ENCODE data around the gene PSMA6. TPM values are rescaled to one million over a fixed set of nuclear protein-coding genes. Genes with fewer than 3 reads are reported as not detected.
"Not testable (repeated sequence)": the region's sequence is repeated elsewhere in the genome, so short reads cannot be mapped to it uniquely, and the experiment has no call there.

Gene PSMA6
- total RNA-seq, 1 experiment from 2014 or later, result 392 TPM

GRCh38 chr14:35344107-35344807, 52.1 kb downstream of the PSMA6 start:
- ChIA-PET POLR2A (ENCODE audit: low non-redundant PET) (no interaction called here), CTCF (no interaction called here)
- no peak for DNase-seq (ENCODE audit: low spot score)
- no TSS peak for BruUV-seq (replicated peaks)
- H3K4me3 ChIP-seq (ENCODE audit: low read depth, low read length, poor library complexity, severe bottlenecking), result no peak overlapping the region
- no peak overlapping the region for H3K27ac ChIP-seq (ENCODE audit: low read depth, low read length, poor library complexity, severe bottlenecking)
- no peaks in the 10 kb centered on the region for H3K9me3 ChIP-seq (ENCODE audit: low read depth, low read length, poor library complexity, severe bottlenecking)
- intact Hi-C loops (cut with micrococcal nuclease; ENCODE audit: unreplicated experiment), result no loop called here
- peaks cover 15% of the 10 kb centered on the region for H3K4me1 ChIP-seq (ENCODE audit: insufficient read depth, low read length, poor library complexity, severe bottlenecking)
- TF ChIP-seq EZH2 (IDR thresholded peaks at IDR 0.05; ENCODE audit: borderline replicate concordance, low read depth, low read length, poor library complexity, severe bottlenecking), result no peak
- TF ChIP-seq CTCF (conservative IDR thresholded peaks at IDR 0.05; ENCODE audit: low read depth, low read length), result no peak
- no peaks in the 10 kb centered on the region for H3K36me3 ChIP-seq (ENCODE audit: insufficient read depth, low read length, poor library complexity, severe bottlenecking)
- H3K27me3 ChIP-seq (replicated peaks; ENCODE audit: insufficient read depth, low read depth, low read length, poor library complexity), result no peaks in the 10 kb centered on the region

GRCh38 chr14:35346738-35347322, 54.6 kb downstream of the PSMA6 start:
- H3K4me3 ChIP-seq (ENCODE audit: low read depth, low read length, poor library complexity, severe bottlenecking), result no peak overlapping the region
- peaks cover 7% of the 10 kb centered on the region for H3K4me1 ChIP-seq (ENCODE audit: insufficient read depth, low read length, poor library complexity, severe bottlenecking)
- H3K27ac ChIP-seq (ENCODE audit: low read depth, low read length, poor library complexity, severe bottlenecking), result no peak overlapping the region
- ChIA-PET POLR2A (ENCODE audit: low non-redundant PET) (no interaction called here), CTCF (no interaction called here)
- H3K36me3 ChIP-seq (ENCODE audit: insufficient read depth, low read length, poor library complexity, severe bottlenecking), result no peaks in the 10 kb centered on the region
- intact Hi-C loops (cut with micrococcal nuclease; ENCODE audit: unreplicated experiment), result no loop called here
- DNase-seq (ENCODE audit: low spot score), result no peak
- no peaks in the 10 kb centered on the region for H3K9me3 ChIP-seq (ENCODE audit: low read depth, low read length, poor library complexity, severe bottlenecking)
- H3K27me3 ChIP-seq (replicated peaks; ENCODE audit: insufficient read depth, low read depth, low read length, poor library complexity), result no peaks in the 10 kb centered on the region
- TF ChIP-seq EZH2 (IDR thresholded peaks at IDR 0.05; ENCODE audit: borderline replicate concordance, low read depth, low read length, poor library complexity, severe bottlenecking) (no peak), CTCF (conservative IDR thresholded peaks at IDR 0.05; ENCODE audit: low read depth, low read length) (no peak)
- no TSS peak for BruUV-seq (replicated peaks)

GRCh38 chr14:35347323-35348043, 55.3 kb downstream of the PSMA6 start:
- TF ChIP-seq CTCF (conservative IDR thresholded peaks at IDR 0.05; ENCODE audit: low read depth, low read length) (no peak), EZH2 (IDR thresholded peaks at IDR 0.05; ENCODE audit: borderline replicate concordance, low read depth, low read length, poor library complexity, severe bottlenecking) (no peak)
- H3K4me1 ChIP-seq (ENCODE audit: insufficient read depth, low read length, poor library complexity, severe bottlenecking), result peaks cover 7% of the 10 kb centered on the region
- ChIA-PET CTCF (no interaction called here), POLR2A (ENCODE audit: low non-redundant PET) (no interaction called here)
- H3K27ac ChIP-seq (ENCODE audit: low read depth, low read length, poor library complexity, severe bottlenecking), result no peak overlapping the region
- no peaks in the 10 kb centered on the region for H3K27me3 ChIP-seq (replicated peaks; ENCODE audit: insufficient read depth, low read depth, low read length, poor library complexity)
- H3K4me3 ChIP-seq (ENCODE audit: low read depth, low read length, poor library complexity, severe bottlenecking), result no peak overlapping the region
- no peaks in the 10 kb centered on the region for H3K36me3 ChIP-seq (ENCODE audit: insufficient read depth, low read length, poor library complexity, severe bottlenecking)
- DNase-seq (ENCODE audit: low spot score), result no peak
- no peaks in the 10 kb centered on the region for H3K9me3 ChIP-seq (ENCODE audit: low read depth, low read length, poor library complexity, severe bottlenecking)
- intact Hi-C loops (cut with micrococcal nuclease; ENCODE audit: unreplicated experiment), result no loop called here
- BruUV-seq (replicated peaks), result no TSS peak

- intact Hi-C loops (cut with micrococcal nuclease; ENCODE audit: unreplicated experiment); BruUV-seq (replicated peaks); H3K27me3 ChIP-seq (replicated peaks; ENCODE audit: insufficient read depth, low read depth, low read length, poor library complexity); DNase-seq (ENCODE audit: low spot score); CTCF ChIA-PET; H3K36me3 ChIP-seq (ENCODE audit: insufficient read depth, low read length, poor library complexity, severe bottlenecking); H3K9me3 ChIP-seq (ENCODE audit: low read depth, low read length, poor library complexity, severe bottlenecking); H3K27ac ChIP-seq (ENCODE audit: low read depth, low read length, poor library complexity, severe bottlenecking); POLR2A ChIA-PET (ENCODE audit: low non-redundant PET); H3K4me3 ChIP-seq (ENCODE audit: low read depth, low read length, poor library complexity, severe bottlenecking): not testable (repeated sequence)
- H3K4me1 ChIP-seq (ENCODE audit: insufficient read depth, low read length, poor library complexity, severe bottlenecking), result peaks cover 12% of the 10 kb centered on the region
Observed at GRCh38 chr14:35348044-35348380, 55.8 kb downstream of the PSMA6 start.
